ENCODE data around the gene PBLD. TPM values are rescaled to one million over a fixed set of nuclear protein-coding genes. Genes with fewer than 3 reads are reported as not detected.

PBLD gene
- total RNA-seq, 3 donors from 2014 or later: 5.9 to 16.2 (median 7.2) TPM

DNA sequence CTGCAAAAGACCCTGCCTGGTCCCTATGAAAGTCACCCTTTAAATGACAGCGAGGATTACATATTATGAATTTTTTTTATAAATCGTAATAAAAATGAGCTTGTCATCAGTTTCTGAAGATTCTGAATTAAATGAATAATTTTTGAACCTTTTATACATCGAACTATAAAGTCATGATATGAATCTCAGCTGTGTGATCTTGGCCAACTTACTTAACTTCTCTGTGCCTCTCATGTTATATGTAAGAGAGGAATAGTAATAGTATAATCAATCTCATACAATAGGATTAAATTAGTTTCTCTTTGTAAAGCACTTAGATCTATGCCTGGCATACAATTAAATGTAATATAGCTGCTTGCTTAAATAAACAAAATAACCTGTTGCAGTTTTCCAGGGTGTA lies 95.6 kb downstream of the PBLD start:
- Histone ChIP-seq H3K27ac (no peak overlapping the region), H3K9me3 (no peaks in the 10 kb centered on the region), H3K4me1 (no peaks in the 10 kb centered on the region), H3K36me3 (no peaks in the 10 kb centered on the region), H3K4me3 (no peak overlapping the region), H3K27me3 (no peaks in the 10 kb centered on the region)
- no peak for TF ChIP-seq POLR2AphosphoS5 (IDR thresholded peaks at IDR 0.05)
- no peak for TF ChIP-seq POLR2A (IDR thresholded peaks at IDR 0.05)
- TF ChIP-seq, protein P1, sequence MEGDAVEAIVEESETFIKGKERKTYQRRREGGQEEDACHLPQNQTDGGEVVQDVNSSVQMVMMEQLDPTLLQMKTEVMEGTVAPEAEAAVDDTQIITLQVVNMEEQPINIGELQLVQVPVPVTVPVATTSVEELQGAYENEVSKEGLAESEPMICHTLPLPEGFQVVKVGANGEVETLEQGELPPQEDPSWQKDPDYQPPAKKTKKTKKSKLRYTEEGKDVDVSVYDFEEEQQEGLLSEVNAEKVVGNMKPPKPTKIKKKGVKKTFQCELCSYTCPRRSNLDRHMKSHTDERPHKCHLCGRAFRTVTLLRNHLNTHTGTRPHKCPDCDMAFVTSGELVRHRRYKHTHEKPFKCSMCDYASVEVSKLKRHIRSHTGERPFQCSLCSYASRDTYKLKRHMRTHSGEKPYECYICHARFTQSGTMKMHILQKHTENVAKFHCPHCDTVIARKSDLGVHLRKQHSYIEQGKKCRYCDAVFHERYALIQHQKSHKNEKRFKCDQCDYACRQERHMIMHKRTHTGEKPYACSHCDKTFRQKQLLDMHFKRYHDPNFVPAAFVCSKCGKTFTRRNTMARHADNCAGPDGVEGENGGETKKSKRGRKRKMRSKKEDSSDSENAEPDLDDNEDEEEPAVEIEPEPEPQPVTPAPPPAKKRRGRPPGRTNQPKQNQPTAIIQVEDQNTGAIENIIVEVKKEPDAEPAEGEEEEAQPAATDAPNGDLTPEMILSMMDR (IDR thresholded peaks at IDR 0.05): no peak
- DNase-seq (ENCODE audit: low spot score in 2 of 2): no peak
- intact Hi-C loops (cut with DNase I; ENCODE audit: low total_unique reads): no loop called here

DNA sequence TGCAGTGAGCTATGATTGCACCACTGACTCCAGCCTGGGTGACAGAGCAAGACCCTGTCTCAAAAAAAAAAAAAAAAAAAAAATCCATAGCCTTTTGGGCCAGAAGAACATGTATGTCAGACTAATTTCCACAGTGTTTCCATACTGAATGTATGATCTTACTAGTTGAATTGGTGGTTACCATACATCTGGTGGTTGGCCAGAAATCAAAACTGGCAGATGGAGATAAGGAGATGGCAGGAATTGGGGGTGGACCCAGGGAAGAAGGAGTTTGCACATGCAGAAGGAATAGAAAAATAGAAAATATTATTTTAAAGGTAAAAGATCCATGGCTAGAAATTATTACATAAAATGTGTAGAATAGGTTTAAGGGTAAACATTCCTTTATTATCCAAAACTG lies 97.1 kb downstream of the PBLD start:
- Histone ChIP-seq H3K27ac (no peak overlapping the region), H3K4me1 (no peaks in the 10 kb centered on the region), H3K9me3 (no peaks in the 10 kb centered on the region), H3K4me3 (no peak overlapping the region), H3K27me3 (no peaks in the 10 kb centered on the region), H3K36me3 (no peaks in the 10 kb centered on the region)
- intact Hi-C loops (cut with DNase I; ENCODE audit: low total_unique reads): no loop called here
- TF ChIP-seq, protein P1 (IDR thresholded peaks at IDR 0.05): no peak
- no peak for TF ChIP-seq POLR2AphosphoS5 (IDR thresholded peaks at IDR 0.05)
- TF ChIP-seq POLR2A (IDR thresholded peaks at IDR 0.05): no peak
- DNase-seq (ENCODE audit: low spot score in 2 of 2): no peak

DNA sequence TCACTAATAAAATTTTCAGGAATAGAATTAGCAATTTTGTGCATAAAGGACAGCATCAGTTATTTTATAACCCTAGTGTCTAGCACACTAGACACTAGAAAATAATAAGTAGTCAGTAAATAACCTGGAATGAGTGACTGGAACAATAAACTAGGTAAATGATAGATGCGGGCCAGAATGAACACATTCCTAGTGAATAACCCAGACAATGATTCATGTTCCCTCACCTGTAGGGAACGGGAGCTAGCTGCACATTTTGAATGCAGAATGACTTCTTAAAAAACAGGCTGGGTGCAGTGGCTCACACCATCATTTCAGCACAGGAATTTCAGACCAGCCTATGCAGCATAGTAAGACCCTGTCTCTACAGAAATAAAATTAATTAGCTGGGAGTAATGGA lies 97.6 kb downstream of the PBLD start:
- TF ChIP-seq POLR2AphosphoS5 (IDR thresholded peaks at IDR 0.05) (no peak), POLR2A (IDR thresholded peaks at IDR 0.05) (no peak)
- TF ChIP-seq, protein P1 (IDR thresholded peaks at IDR 0.05): no peak
- intact Hi-C loops (cut with DNase I; ENCODE audit: low total_unique reads): no loop called here

DNA sequence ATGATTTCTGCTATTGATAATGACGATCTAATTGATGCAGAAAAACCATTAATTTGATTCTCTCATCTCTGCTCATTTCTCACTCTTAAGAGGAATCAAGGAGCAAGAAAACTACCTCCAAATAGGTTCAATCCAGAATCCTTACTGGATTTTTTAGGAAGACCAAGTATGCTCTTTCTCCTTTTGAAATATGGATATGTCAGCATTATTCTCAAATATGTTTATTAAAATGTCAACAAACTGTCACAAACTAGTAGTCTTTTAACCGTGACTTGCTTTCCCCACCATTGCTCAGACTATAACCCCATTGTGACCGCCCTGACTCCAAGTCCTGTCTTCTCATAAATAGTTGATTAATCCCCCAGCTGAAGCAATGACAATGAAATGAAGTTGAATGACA lies 99.7 kb downstream of the PBLD start:
- Histone ChIP-seq H3K27me3 (no peaks in the 10 kb centered on the region), H3K9me3 (no peaks in the 10 kb centered on the region), H3K4me3 (no peak overlapping the region), H3K4me1 (no peaks in the 10 kb centered on the region), H3K36me3 (no peaks in the 10 kb centered on the region), H3K27ac (no peak overlapping the region)
- intact Hi-C loops (cut with DNase I; ENCODE audit: low total_unique reads): no loop called here
- TF ChIP-seq, protein P1 (IDR thresholded peaks at IDR 0.05): no peak
- TF ChIP-seq POLR2A (IDR thresholded peaks at IDR 0.05) (no peak), POLR2AphosphoS5 (IDR thresholded peaks at IDR 0.05) (no peak)
- DNase-seq (ENCODE audit: low spot score in 2 of 2): no peak

More for the DNA sequence above, 97.6 kb downstream of the PBLD start:
- Histone ChIP-seq H3K4me3 (no peak overlapping the region), H3K27me3 (no peaks in the 10 kb centered on the region), H3K4me1 (no peaks in the 10 kb centered on the region), H3K9me3 (no peaks in the 10 kb centered on the region), H3K27ac (no peak overlapping the region), H3K36me3 (no peaks in the 10 kb centered on the region)
- no peak for DNase-seq (ENCODE audit: low spot score in 2 of 2)

Other genes starting within 250 kb of the PBLD start
- under 1 TPM in 1 of 3 donors, not detected in 2; 0.33 TPM for gene MYPN, start 223.4 kb downstream of the PBLD start, total RNA-seq
- under 1 TPM in 1 of 3 donors, not detected in 2; 0.64 TPM for gene ATOH7, start 100.8 kb downstream of the PBLD start, total RNA-seq
- 10 to 100 TPM; 57.9 to 65.9 (median 65.3) TPM for gene HNRNPH3, start 864 bp downstream of the PBLD start, total RNA-seq
- 10 to 100 TPM; 20.5 to 47.0 (median 31.1) TPM for gene RUFY2, start 74.3 kb upstream of the PBLD start, total RNA-seq
- 1 to 10 TPM; 2.8 to 6.6 (median 3.4) TPM for gene DNA2, start 139.0 kb upstream of the PBLD start, total RNA-seq
- 10 to 100 TPM; 18.7 to 27.0 (median 20.6) TPM for gene SLC25A16, start 194.6 kb upstream of the PBLD start, total RNA-seq
- gene TET1, start 227.4 kb upstream of the PBLD start, total RNA-seq: 10 to 100 TPM in 1 of 3 donors, 1 to 10 TPM in 2; 6.9 to 12.8 (median 6.9) TPM